Superior temporal gyrus (tissue), 1 donor: ENCODE results near the gene CAMK2D.

Source experiments
- DNase-seq: peaks from one replicate; pipeline ENCODE4 v3.0.0-alpha.2; 2016; ENCODE audit errors: extremely low spot score

CAMK2D gene

GRCh38 chr4:113524096-113524495 lies 237.4 kb downstream of the CAMK2D start:
- DNase-seq: no peak

DNA sequence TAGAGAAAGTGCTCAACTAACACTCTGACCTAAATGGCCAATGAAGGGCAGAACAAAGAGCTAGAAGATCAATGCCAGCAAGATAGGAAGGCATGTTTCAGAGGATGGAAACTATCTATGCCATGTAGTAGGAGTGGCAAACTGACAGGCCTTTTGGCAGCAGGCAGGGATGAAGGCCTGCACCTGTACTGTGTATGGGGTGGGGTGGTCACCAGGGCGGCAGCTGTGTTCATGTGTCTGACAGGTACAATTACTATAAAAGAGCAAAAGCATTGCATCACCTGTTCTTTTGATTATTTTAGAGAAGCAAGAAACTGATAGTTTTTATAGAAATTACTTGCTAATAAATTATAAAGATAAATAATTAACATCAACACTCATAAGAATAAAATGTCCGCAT lies 239.1 kb downstream of the CAMK2D start:
- no peak for DNase-seq

DNA sequence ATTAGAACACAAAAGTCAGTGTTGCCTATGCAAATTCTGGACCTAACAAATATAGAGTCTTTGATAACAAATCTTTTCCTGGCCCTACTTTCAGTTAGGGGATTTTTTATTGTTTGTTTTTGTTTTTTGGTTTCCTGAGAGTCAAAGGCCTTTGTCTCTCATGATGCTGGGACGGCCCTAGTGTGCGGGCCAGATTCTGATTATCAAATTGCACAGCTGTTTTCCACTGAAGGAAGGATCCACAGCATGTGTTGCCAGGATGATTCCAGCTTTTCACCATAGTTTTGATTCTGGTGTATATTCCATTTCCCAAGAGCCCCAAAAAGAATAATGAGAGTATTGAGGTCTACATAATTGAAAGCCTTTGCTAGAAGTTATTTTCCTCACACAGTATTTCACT lies 248.2 kb downstream of the CAMK2D start:
- DNase-seq: no peak

- no peak for DNase-seq
Observed at GRCh38 chr4:113512880-113513279, 248.7 kb downstream of the CAMK2D start.

GRCh38 chr4:113511944-113512343 lies 249.6 kb downstream of the CAMK2D start:
- no peak for DNase-seq

DNA sequence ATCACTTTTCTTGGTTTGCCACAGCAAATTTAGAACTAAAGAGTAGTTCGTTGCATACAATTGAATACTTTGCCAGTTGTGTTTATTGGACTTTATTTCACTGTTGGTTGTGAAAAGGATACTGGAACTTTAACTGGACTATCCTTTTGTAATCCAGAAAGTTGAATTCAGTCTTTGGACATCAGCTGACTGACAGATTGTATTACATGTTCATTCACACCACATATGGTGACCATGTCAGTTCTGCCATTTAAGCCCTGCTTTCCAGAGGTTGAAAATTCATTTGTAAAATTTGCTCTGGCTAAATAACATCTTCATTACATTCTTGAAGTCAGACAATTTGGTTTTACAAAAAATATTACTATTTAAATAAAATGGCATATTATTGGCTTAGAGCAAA lies 251.7 kb downstream of the CAMK2D start:
- no peak for DNase-seq

GRCh38 chr4:113505044-113505443 lies 256.5 kb downstream of the CAMK2D start:
- DNase-seq: no peak

DNA sequence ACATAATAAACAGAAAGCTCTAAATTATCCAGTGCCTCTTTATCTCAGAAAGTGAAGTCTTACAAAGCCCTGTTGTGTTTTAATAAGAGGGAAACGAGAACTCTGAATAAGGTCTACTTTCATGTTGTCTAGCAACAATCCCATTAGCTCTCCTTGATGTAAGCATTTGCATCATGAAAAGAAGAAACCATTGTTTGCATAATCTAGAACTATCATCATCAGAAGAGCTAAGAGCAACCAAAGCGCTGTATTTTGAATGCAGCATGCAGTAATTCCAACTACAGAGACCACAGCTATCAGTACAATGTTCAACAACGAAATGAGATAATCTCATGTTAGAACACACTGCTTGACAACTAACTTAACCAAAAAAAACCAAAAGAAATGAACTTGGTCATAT lies 257.1 kb downstream of the CAMK2D start:
- no peak for DNase-seq

DNA sequence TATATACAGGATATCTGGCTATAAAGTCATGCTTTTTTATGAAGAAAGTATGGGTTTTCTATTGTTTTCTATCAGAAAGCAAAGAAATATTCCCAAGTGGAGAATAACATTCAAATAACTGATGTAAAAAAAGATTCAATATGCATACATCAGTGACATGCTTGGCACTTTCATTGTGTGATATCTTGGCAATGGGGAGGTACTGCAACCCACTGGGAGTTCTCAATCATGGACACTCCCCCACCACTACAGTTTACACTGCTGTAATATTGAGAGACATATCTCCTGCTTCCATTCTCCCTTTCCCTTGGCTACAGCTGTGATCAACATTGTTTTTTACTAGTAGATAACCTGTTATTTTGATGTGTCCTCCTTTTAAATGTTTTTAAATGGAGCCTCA lies 257.8 kb downstream of the CAMK2D start:
- no peak for DNase-seq

GRCh38 chr4:113502906-113503305 lies 258.6 kb downstream of the CAMK2D start:
- no peak for DNase-seq

GRCh38 chr4:113502476-113502875 lies 259.1 kb downstream of the CAMK2D start:
- DNase-seq: no peak

DNA sequence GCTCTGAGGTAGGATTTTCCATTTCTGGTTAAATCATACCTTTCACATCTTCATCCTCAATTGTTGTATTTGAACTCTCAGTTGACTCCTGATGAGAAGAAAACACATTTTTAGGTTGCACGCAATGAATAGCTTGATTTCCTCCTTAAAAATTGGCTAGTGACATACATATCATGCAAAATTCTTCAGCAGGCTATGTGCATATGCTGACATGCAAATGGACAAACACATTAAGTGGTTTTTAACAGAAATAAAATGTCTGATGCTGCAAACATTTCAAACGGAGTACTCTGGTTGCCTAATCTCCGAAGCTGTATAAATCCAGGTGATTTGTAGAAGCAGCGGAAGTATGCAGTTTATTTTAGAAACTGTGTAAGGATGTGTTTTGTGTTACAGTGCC lies 261.1 kb downstream of the CAMK2D start:
- no peak for DNase-seq

GRCh38 chr4:113499696-113500095 lies 261.8 kb downstream of the CAMK2D start:
- no peak for DNase-seq

GRCh38 chr4:113499166-113499565 lies 262.4 kb downstream of the CAMK2D start:
- no peak for DNase-seq

DNA sequence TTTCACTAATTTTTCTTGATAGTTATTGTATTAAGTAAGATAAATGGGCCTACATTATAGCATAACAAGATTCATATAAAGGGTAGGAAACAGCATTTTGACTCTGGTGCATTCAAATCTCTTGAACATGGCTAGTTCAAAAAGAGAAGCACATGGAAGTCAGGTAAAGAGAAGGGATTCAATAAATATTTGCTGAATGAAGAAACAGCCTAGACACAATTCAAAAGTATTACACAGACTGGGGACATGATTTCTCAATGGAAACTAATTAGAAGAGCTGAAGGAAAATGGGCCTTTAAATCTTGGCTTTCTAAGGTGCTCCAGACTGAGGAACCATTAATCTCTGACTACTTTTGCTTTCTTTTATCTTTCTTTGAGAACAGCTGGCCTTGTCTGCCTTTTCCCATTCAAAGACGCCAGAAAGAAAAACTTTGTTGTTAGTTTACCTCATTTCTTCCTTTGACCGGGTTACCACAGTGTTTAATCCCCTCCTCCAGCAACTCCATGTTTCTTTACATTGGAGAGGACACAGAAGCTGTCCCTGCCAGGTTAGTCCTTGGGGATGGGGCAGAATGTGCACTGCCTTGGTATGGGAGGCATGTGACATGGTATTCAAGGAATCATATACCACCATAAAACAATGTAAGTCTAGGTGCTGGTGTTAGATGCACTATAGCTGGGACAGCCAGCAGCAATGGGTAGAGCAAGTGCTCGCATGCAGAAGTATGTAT lies 264.2 kb downstream of the CAMK2D start:
- DNase-seq: no peak

GRCh38 chr4:113496698-113497097 lies 264.8 kb downstream of the CAMK2D start:
- no peak for DNase-seq

DNA sequence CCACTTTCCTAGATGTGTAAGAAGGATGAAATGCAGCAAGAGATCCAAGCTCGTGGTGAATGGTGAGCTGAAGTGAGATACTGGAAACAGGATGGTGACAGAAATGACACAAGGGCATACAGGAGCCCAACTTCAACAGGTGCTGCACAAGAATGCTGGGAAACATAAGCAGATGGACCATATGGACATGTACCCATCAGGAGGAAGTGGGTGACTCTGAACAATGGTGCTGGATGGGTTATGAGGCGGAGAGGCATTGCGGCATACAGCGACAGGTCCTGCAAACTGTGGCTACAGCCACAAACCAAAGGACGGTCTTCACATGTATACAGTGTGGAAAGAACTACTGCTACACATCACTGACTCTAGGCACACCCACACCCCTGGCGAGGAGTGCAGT lies 265.7 kb downstream of the CAMK2D start:
- DNase-seq: no peak

GRCh38 chr4:113483131-113483530 lies 278.4 kb downstream of the CAMK2D start:
- peak; percentile 48 for DNase-seq

DNA sequence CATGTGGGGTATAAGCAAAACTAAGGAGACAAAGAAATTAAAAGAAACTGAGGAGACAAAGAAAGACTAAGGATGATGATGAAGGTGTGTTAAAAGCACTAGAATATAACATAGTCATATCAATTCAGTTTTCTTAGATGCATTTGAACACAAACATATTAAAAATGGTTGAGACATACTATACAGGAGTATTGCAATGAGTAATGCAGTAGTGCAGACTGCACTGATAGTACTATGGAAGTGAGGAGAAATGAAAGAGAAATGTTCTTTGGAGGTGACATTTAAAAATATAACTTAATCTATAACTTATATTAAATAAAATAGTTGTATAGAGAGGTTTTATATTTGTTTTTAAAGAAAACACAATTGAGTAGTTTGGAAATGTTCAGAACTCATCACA lies 279.2 kb downstream of the CAMK2D start:
- no peak for DNase-seq

DNA sequence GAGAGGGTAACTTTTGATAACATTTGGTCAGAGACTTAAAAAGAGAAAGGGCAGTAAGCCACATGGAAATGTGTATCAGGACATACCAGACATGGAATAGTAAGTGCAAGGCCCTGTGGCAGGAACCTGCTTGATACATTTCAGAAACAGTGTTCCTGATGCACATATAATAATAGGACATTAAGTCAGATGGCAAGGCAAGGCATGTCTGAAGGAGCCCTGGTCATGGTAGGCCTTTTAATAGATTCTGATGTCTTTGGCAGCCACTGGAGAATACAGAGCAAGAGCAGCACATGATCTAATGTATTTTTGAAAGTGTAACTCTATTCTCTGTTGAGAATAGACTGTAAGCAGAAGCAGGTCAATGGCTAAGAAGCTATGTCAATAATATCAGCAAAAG lies 279.7 kb downstream of the CAMK2D start:
- DNase-seq: no peak

- no peak for DNase-seq
Observed at GRCh38 chr4:113480109-113480508, 281.4 kb downstream of the CAMK2D start.

DNA sequence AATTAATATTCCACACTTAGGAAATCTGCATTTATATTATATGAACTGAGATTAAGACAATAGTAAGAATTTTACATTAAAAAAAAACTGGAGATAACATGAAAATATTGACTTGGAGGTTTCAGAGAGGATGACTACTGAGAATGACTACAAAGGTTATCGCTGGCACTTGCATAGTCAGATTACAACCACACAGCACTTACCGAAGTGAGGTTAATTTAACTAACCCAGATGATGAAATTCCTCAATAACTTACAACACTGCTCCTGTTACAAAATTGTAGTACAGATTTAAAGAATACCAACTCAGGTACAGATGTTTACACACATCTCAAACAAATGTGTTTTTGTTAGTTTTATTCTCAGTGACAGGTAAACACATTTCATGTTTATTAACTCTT lies 283.5 kb downstream of the CAMK2D start:
- no peak for DNase-seq

DNA sequence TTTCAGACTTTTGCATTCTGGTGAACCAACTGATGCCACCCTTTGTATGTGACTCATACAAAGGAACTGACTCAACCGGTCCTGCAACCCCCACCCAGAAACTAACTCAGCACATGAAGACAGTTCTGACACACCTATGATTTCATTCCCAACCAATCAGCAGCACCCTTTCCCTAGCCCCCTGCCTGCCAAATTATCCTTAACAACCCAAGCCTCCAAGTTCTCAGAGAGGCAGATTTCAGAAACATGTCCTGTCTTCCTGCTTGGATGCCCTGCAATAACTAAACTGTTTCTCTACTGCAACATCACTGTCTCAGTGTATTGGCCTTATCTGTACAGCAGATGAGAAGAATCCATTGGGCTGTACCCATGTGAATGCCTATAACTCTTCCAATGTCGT lies 284.7 kb downstream of the CAMK2D start:
- DNase-seq: no peak

GRCh38 chr4:113474017-113474416 lies 287.5 kb downstream of the CAMK2D start:
- DNase-seq: no peak
